ENCODE data around the gene CTSC.

Gene CTSC

DNA sequence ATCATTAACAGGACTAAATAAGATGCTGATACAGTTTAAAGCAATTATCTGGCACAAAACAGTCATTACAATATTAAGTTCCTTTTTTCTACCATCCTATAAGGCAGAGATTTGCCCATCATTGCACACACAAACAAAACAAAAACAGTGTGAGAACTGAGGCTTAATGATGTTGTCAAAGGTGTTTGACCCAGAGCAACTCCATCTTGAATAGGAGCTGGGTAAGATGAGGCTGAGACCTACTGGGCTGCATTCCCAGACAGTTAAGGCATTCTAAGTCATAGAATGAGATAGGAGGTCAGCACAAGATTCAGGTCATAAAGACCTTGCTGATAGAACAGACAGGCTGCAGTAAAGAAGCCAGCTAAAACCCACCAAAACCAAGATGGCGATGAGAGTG lies 33.2 kb downstream of the CTSC start:
- no peak for TF ChIP-seq FOXK2 (IDR thresholded peaks at IDR 0.05)
- TF ChIP-seq ELF4 (IDR thresholded peaks at IDR 0.05), result no peak
- DNase-seq (ENCODE audit: extremely low spot score), result no peak
- ChIA-PET CTCF (no interaction called here), POLR2A (no interaction called here)

DNA sequence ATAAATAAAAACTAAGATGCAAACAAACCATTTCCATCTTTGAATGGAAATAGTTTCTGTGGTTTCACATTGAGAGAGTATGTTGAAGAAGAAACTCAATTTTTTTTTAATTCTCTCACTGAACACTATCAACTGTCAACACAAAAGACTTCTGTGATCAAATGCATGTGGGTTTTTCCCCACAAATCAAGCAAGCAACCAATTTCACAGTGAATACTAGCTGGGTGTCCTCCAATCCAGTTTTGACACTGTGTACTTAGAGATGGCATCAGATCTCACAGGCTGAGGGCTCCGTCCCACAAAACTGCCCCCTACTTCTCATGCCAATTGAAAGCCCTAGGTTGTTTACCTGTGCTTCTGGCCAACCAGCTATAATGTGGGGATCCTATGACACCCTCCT lies 34.5 kb downstream of the CTSC start:
- TF ChIP-seq LEF1 (IDR thresholded peaks at IDR 0.05; ENCODE audit: borderline replicate concordance), result no peak
- TF ChIP-seq FOXA1 (IDR thresholded peaks at IDR 0.05), result no peak
- TF ChIP-seq L3MBTL2 (conservative IDR thresholded peaks at IDR 0.05), result no peak
- TF ChIP-seq FOXM1 (IDR thresholded peaks at IDR 0.05; ENCODE audit: borderline replicate concordance), result no peak
- TF ChIP-seq ZNF384 (IDR thresholded peaks at IDR 0.05), result no peak
- TF ChIP-seq ELF4 (IDR thresholded peaks at IDR 0.05), result no peak
- TF ChIP-seq TARDBP (IDR thresholded peaks at IDR 0.05), result no peak
- no peak for TF ChIP-seq NFRKB (IDR thresholded peaks at IDR 0.05)
- TF ChIP-seq SP1 (IDR thresholded peaks at IDR 0.05), result no peak
- TF ChIP-seq HDGF (IDR thresholded peaks at IDR 0.05; ENCODE audit: borderline replicate concordance), result no peak
- TF ChIP-seq FOXK2 (IDR thresholded peaks at IDR 0.05), result no peak
- TF ChIP-seq, protein P1, sequence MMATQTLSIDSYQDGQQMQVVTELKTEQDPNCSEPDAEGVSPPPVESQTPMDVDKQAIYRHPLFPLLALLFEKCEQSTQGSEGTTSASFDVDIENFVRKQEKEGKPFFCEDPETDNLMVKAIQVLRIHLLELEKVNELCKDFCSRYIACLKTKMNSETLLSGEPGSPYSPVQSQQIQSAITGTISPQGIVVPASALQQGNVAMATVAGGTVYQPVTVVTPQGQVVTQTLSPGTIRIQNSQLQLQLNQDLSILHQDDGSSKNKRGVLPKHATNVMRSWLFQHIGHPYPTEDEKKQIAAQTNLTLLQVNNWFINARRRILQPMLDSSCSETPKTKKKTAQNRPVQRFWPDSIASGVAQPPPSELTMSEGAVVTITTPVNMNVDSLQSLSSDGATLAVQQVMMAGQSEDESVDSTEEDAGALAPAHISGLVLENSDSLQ (IDR thresholded peaks at IDR 0.05), result no peak
- TF ChIP-seq ARNT (IDR thresholded peaks at IDR 0.05), result no peak
- no peak for TF ChIP-seq BHLHE40 (IDR thresholded peaks at IDR 0.05; ENCODE audit: borderline replicate concordance)
- no peak for TF ChIP-seq SUZ12 (IDR thresholded peaks at IDR 0.05)
- TF ChIP-seq CTBP1 (IDR thresholded peaks at IDR 0.05; ENCODE audit: borderline replicate concordance), result no peak
- CTCF ChIA-PET, result no interaction called here
- POLR2A ChIA-PET, result no interaction called here
- no peak for DNase-seq (ENCODE audit: extremely low spot score)

DNA sequence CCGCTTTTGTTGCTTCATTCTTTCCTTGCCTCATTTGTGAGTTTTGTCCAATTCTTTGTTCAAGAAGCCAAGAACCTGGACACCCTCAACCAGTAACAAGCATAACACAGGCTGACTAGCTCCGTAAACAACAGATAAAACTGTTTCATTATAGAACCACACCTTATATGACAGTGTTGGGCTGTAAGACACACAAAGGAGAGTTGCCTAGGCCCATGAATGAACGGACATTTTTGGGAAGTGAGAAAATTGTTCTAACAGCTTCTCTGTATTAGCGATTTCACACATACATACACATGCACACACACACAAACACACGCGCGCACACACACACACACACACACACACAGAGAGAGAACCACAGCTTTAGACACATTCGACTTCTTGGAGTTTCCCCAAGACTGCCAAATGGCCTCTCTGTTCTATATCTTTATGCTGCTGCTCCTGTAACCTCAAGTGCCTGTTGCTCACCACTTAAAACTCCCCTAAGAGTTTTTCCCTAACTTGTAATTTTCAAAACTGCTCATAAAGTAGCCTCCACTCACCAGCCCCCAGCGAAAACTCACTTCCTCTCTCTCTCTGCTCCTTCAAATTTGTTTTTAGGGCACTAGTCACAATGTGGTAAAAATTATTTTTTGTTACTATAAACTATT lies 35.9 kb downstream of the CTSC start:
- CTCF ChIA-PET, result no interaction called here
- no peak for TF ChIP-seq SP1 (IDR thresholded peaks at IDR 0.05)
- no peak for TF ChIP-seq NFRKB (IDR thresholded peaks at IDR 0.05)
- no peak for TF ChIP-seq L3MBTL2 (conservative IDR thresholded peaks at IDR 0.05)
- no peak for TF ChIP-seq FOXM1 (IDR thresholded peaks at IDR 0.05; ENCODE audit: borderline replicate concordance)
- TF ChIP-seq SUZ12 (IDR thresholded peaks at IDR 0.05), result no peak
- no peak for TF ChIP-seq ELF4 (IDR thresholded peaks at IDR 0.05)
- TF ChIP-seq BHLHE40 (IDR thresholded peaks at IDR 0.05; ENCODE audit: borderline replicate concordance), result no peak
- POLR2A ChIA-PET, result no interaction called here
- no peak for DNase-seq (ENCODE audit: extremely low spot score)

DNA sequence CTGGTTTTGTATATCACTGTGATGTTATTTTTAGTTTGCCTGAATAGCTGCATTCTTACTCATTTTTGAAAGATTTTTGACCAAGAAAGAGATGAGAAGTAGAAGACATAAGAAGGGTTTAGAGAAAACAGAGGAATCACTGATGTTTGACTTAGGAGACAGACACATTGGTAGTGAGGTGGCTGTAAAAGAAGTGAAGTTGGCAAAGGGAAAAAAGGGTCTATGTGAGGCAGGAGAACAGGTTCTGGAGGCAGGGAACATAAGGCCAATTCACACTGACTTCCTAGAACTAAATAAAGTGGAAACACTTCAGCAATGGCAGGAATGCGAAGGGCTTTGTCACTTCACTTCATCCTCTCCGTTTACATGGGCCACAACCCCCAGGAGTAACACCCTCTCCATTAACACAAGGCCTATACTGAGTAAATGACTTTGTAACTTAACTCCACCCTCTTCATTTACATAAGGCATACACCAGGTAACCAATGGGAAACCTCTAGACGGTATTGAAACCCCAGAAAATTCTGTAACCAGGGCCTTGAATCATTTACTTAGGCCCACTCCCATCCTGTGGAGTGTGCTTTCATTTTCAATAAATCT lies 36.5 kb downstream of the CTSC start:
- no peak for DNase-seq (ENCODE audit: extremely low spot score)
- CTCF ChIA-PET, result no interaction called here
- TF ChIP-seq ARNT (IDR thresholded peaks at IDR 0.05) (no peak), FOXA1 (IDR thresholded peaks at IDR 0.05) (no peak), ZNF384 (IDR thresholded peaks at IDR 0.05) (no peak), ELF4 (IDR thresholded peaks at IDR 0.05) (no peak), L3MBTL2 (conservative IDR thresholded peaks at IDR 0.05) (no peak), FOXK2 (IDR thresholded peaks at IDR 0.05) (no peak), SUZ12 (IDR thresholded peaks at IDR 0.05) (no peak), FOXM1 (IDR thresholded peaks at IDR 0.05; ENCODE audit: borderline replicate concordance) (no peak), LEF1 (IDR thresholded peaks at IDR 0.05; ENCODE audit: borderline replicate concordance) (no peak), CTBP1 (IDR thresholded peaks at IDR 0.05; ENCODE audit: borderline replicate concordance) (no peak), NFRKB (IDR thresholded peaks at IDR 0.05) (no peak), HDGF (IDR thresholded peaks at IDR 0.05; ENCODE audit: borderline replicate concordance) (no peak), BHLHE40 (IDR thresholded peaks at IDR 0.05; ENCODE audit: borderline replicate concordance) (no peak), TARDBP (IDR thresholded peaks at IDR 0.05) (no peak), SP1 (IDR thresholded peaks at IDR 0.05) (no peak)
- TF ChIP-seq, protein P1 (IDR thresholded peaks at IDR 0.05), result no peak
- POLR2A ChIA-PET, result no interaction called here

DNA sequence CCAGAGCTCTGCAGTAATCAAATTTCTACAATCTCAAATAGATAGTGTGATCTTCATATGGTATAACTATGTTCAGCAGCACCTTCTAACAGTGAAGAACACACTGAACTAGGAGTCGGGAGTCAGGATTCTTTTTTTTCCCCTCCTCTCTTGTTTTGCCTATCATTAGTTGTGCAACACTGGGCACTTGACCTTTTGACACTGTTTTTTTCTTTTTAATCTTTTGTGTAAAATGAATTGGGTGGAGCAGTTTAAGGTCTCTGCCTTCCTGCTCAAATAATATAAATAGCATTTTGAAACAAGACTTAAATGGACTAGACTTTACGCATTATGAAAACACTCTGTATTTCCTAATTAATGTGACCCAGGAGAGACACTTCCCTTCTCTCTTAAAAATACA lies 39.7 kb downstream of the CTSC start:
- TF ChIP-seq ZNF384 (IDR thresholded peaks at IDR 0.05), result no peak
- TF ChIP-seq ELF4 (IDR thresholded peaks at IDR 0.05), result no peak
- TF ChIP-seq LEF1 (IDR thresholded peaks at IDR 0.05; ENCODE audit: borderline replicate concordance), result no peak
- TF ChIP-seq SP1 (IDR thresholded peaks at IDR 0.05), result no peak
- no peak for TF ChIP-seq FOXA1 (IDR thresholded peaks at IDR 0.05)
- TF ChIP-seq HDGF (IDR thresholded peaks at IDR 0.05; ENCODE audit: borderline replicate concordance), result no peak
- TF ChIP-seq, protein P1 (IDR thresholded peaks at IDR 0.05), result no peak
- no peak for TF ChIP-seq SUZ12 (IDR thresholded peaks at IDR 0.05)
- no peak for TF ChIP-seq TARDBP (IDR thresholded peaks at IDR 0.05)
- TF ChIP-seq FOXK2 (IDR thresholded peaks at IDR 0.05), result no peak
- no peak for TF ChIP-seq L3MBTL2 (conservative IDR thresholded peaks at IDR 0.05)
- no peak for TF ChIP-seq ARNT (IDR thresholded peaks at IDR 0.05)
- DNase-seq (ENCODE audit: extremely low spot score), result no peak
- ChIA-PET POLR2A (interaction anchor here (0.6 kb wide), 1 partner anchor 17 kb away, joined by 3 read pairs; no protein-coding TSS in a partner anchor), CTCF (interaction anchor here (0.6 kb wide), 1 partner anchor 201 kb away, joined by 3 read pairs; no protein-coding TSS in a partner anchor)

DNA sequence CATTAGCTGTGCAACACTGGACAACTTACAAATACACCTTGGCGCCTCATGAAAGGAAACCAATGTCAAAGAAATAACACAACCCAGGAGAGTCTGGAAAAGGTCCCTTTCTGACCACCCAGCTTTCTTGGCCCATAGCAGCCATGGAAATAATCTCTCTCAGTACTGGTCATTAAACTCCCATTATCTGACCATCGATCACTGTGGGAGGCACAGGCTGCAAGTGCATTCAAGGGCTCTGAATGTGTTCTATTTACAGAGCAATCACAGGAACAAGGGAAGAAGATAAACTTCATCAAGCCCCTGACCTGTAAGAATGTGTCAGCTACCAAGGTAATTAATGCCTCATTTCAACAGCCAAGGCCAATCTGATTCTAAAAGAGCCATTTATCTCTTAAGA lies 40.1 kb downstream of the CTSC start:
- peak; percentile 9 for DNase-seq (ENCODE audit: extremely low spot score)
- POLR2A ChIA-PET, result interaction anchor here (0.6 kb wide), 1 partner anchor 16 kb away, joined by 3 read pairs; no protein-coding TSS in a partner anchor
- TF ChIP-seq, protein P1 (IDR thresholded peaks at IDR 0.05), result peak; percentile 69
- TF ChIP-seq HDGF (IDR thresholded peaks at IDR 0.05; ENCODE audit: borderline replicate concordance), result no peak
- TF ChIP-seq BHLHE40 (IDR thresholded peaks at IDR 0.05; ENCODE audit: borderline replicate concordance), result no peak
- TF ChIP-seq ARNT (IDR thresholded peaks at IDR 0.05), result no peak
- no peak for TF ChIP-seq NFRKB (IDR thresholded peaks at IDR 0.05)
- TF ChIP-seq FOXM1 (IDR thresholded peaks at IDR 0.05; ENCODE audit: borderline replicate concordance), result no peak
- no peak for TF ChIP-seq SP1 (IDR thresholded peaks at IDR 0.05)
- CTCF ChIA-PET, result no interaction called here
